GM18858 (cell line): Measurements from ENCODE around the gene RNU1-4.
"Not testable (repeated sequence)": the region's sequence is repeated elsewhere in the genome, so short reads cannot be mapped to it uniquely, and the experiment has no call there.

ENCODE experiments used
- ATAC-seq: cut with Tn5 transposase; IDR thresholded peaks from one replicate; pipeline ENCODE4 v1.9.1; 2021; ENCODE audit not compliant: unreplicated experiment

Gene RNU1-4

DNA sequence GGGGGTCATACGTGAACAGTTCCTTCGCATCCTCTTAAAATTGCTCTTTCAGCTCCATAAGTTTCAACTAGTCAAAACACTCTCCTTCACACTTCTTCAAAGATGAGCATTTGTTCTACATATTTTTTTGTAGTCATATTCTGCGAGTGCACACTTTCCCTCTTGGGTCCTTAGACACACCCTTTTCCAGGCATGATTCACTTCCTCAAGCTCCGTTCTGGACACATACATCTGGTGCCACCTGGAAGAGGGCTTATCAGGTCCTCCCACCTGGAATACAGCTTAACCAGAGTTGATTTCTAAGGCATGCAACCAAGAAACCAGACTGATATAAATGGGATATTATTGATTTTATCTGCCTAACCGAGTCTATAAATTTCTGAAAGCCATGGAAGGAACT lies 47.4 kb downstream of the RNU1-4 start:
- ATAC-seq = not testable (repeated sequence)
